WI38 (cell line): ENCODE measurements around the gene EMILIN1.

Experiments
- H3K4me3 ChIP-seq: 2 replicates; pipeline ENCODE4 v1.5.1; 2011; ENCODE audit warnings: low read depth, mild to moderate bottlenecking, control low read depth, low read length
- CTCF ChIP-seq: IDR thresholded peaks from 2 replicates; pipeline ENCODE4 v1.5.1; 2012; ENCODE audit warnings: low read depth, mild to moderate bottlenecking, control low read depth, low read length

EMILIN1 gene

GRCh38 chr2:27039426-27039825, 39.0 kb upstream of the EMILIN1 start:
- TF ChIP-seq CTCF = no peak
- H3K4me3 ChIP-seq = no peak overlapping the region

- H3K4me3 ChIP-seq = no peak overlapping the region
- TF ChIP-seq CTCF = no peak
These were observed 38.5 kb upstream of the EMILIN1 start for GRCh38 chr2:27039871-27040270.

GRCh38 chr2:27040282-27040681, 38.1 kb upstream of the EMILIN1 start:
- TF ChIP-seq CTCF = no peak
- no peak overlapping the region for H3K4me3 ChIP-seq

- TF ChIP-seq CTCF = no peak
- no peak overlapping the region for H3K4me3 ChIP-seq
These were observed 36.7 kb upstream of the EMILIN1 start for GRCh38 chr2:27041752-27042151.

- TF ChIP-seq CTCF = no peak
These were observed 36.2 kb upstream of the EMILIN1 start for GRCh38 chr2:27042159-27042661.

GRCh38 chr2:27042985-27043634, 35.3 kb upstream of the EMILIN1 start:
- TF ChIP-seq CTCF = no peak
- no peak overlapping the region for H3K4me3 ChIP-seq

More at GRCh38 chr2:27042159-27042661, 36.2 kb upstream of the EMILIN1 start:
- no peak overlapping the region for H3K4me3 ChIP-seq

GRCh38 chr2:27049422-27050280, 28.8 kb upstream of the EMILIN1 start:
- H3K4me3 ChIP-seq = peak overlapping the region; percentile 69
- no peak for TF ChIP-seq CTCF
